SK-N-SH (cell line): ENCODE measurements around the gene FGF7. TPM values are rescaled to one million over a fixed set of nuclear protein-coding genes. Genes with fewer than 3 reads are reported as not detected.
"Not testable (repeated sequence)": the region's sequence is repeated elsewhere in the genome, so short reads cannot be mapped to it uniquely, and the experiment has no call there.

ENCODE experiments used
- CTCF ChIA-PET: fragments of 300-600, 350-600 bp; formaldehyde crosslinking; extraction: SDS; loops from one replicate; lab custom pipeline; 2021; lab: Yijun Ruan, JAX
- POLR2A ChIA-PET: fragments of 350-600 bp; sonication (Branson Sonifier 250); formaldehyde crosslinking; extraction: SDS; loops from one replicate; lab custom pipeline; 2020; ENCODE audit warnings: antibody characterized with exemption, inconsistent platforms; lab: Yijun Ruan, JAX
- DNase-seq: peaks from one replicate; pipeline ENCODE4 v3.0.0; 2012
- H2AFZ ChIP-seq: fragments of 200-600 bp; sonication (generic); 2 replicates; pipeline ENCODE4 v1.8.1; 2016; ENCODE audit warnings: antibody characterized with exemption, mild to moderate bottlenecking, low read depth
- H3F3A ChIP-seq: fragments of 200-600 bp; sonication (generic); replicated peaks from 2 replicates; pipeline ENCODE3; 2016; ENCODE audit warnings: antibody characterized with exemption, mild to moderate bottlenecking; ENCODE audit not compliant: insufficient read depth
- H3K27ac ChIP-seq, 2 experiments: fragments of 200-500 bp in 1 of 2; fragments of 200-600 bp in 1 of 2; sonication (Bioruptor generic) in 1 of 2; sonication (generic), shearing (Covaris generic) in 1 of 2; 2 replicates each; pipeline versions ENCODE4 v1.5.1 to v1.6.1; 2014 to 2016; ENCODE audit warnings: low read depth in 2 of 2, inconsistent platforms in 1 of 2, low read length in 1 of 2, mild to moderate bottlenecking in 1 of 2, mixed read lengths in 1 of 2
- H3K27me3 ChIP-seq: fragments of 200-600 bp; sonication (generic), shearing (Covaris generic); 2 replicates; pipeline ENCODE4 v1.6.1; 2016; ENCODE audit warnings: mixed run types; ENCODE audit not compliant: insufficient read depth
- H3K36me3 ChIP-seq, 2 experiments: fragments of 200-500 bp in 1 of 2; fragments of 200-600 bp in 1 of 2; sonication (Bioruptor generic) in 1 of 2; sonication (generic) in 1 of 2; replicated peaks in 1 of 2; 2 replicates each; pipeline versions ENCODE3 to v1.5.1; 2014 to 2016; ENCODE audit warnings: low read length in 1 of 2, mild to moderate bottlenecking in 1 of 2; ENCODE audit not compliant: insufficient read depth in 2 of 2, control insufficient read depth in 1 of 2
- H3K4me1 ChIP-seq, 2 experiments: fragments of 200-500 bp in 1 of 2; fragments of 200-600 bp in 1 of 2; sonication (Bioruptor generic) in 1 of 2; sonication (generic), shearing (Covaris generic) in 1 of 2; 2 replicates each; pipeline versions ENCODE4 v1.5.1 to v1.6.1; 2014 to 2016; ENCODE audit warnings: low read depth in 1 of 2, low read length in 1 of 2, mixed run types in 1 of 2; ENCODE audit not compliant: insufficient read depth in 2 of 2, control insufficient read depth in 1 of 2
- H3K4me2 ChIP-seq: fragments of 200-600 bp; sonication (generic), shearing (Covaris generic); 2 replicates; pipeline ENCODE4 v1.6.1; 2017; ENCODE audit warnings: mixed run types
- H3K4me3 ChIP-seq, 2 experiments: fragments of 200-500 bp in 1 of 2; fragments of 200-600 bp in 1 of 2; sonication (Bioruptor generic) in 1 of 2; sonication (generic), shearing (Covaris generic) in 1 of 2; 2 replicates each; pipeline versions ENCODE4 v1.5.1 to v1.8.1; 2014 to 2016; ENCODE audit warnings: low read depth in 2 of 2, inconsistent platforms in 1 of 2, low read length in 1 of 2, mild to moderate bottlenecking in 1 of 2, mixed read lengths in 1 of 2, moderate library complexity in 1 of 2
- H3K79me2 ChIP-seq: fragments of 200-600 bp; sonication (generic); 2 replicates; pipeline ENCODE4 v1.8.1; 2017; ENCODE audit warnings: mild to moderate bottlenecking; ENCODE audit not compliant: insufficient read depth
- H3K9ac ChIP-seq: fragments of 200-600 bp; sonication (generic); 2 replicates; pipeline ENCODE4 v1.6.1; 2017; ENCODE audit warnings: mixed run types
- H3K9me2 ChIP-seq: fragments of 200-600 bp; sonication (generic); 2 replicates; pipeline ENCODE4 v1.6.1; 2017; ENCODE audit warnings: mixed run types
- H3K9me3 ChIP-seq: fragments of 200-600 bp; sonication (generic); 2 replicates; pipeline ENCODE4 v1.6.1; 2017; ENCODE audit warnings: mixed run types, mild to moderate bottlenecking, moderate library complexity
- H4K20me1 ChIP-seq: fragments of 200-600 bp; sonication (generic); 2 replicates; pipeline ENCODE4 v1.6.1; 2017; ENCODE audit warnings: mild to moderate bottlenecking, mixed run types; ENCODE audit not compliant: insufficient read depth
- GABPA ChIP-seq: IDR thresholded peaks from 2 replicates; pipeline ENCODE4 v1.4.0; 2012; ENCODE audit warnings: low read depth, mild to moderate bottlenecking
- MEF2A ChIP-seq: IDR thresholded peaks from 2 replicates; pipeline ENCODE4 v1.4.0; 2012; ENCODE audit warnings: low read depth, borderline replicate concordance
- MXI1 ChIP-seq: IDR thresholded peaks from 2 replicates; pipeline ENCODE4 v1.6.1; 2012; ENCODE audit warnings: mild to moderate bottlenecking, low read depth, low read length, improper control_type of control experiment
- RCOR1 ChIP-seq: fragments of 150-350 bp; IDR thresholded peaks from 2 replicates; pipeline ENCODE4 v1.6.1; 2017; ENCODE audit warnings: antibody characterized with exemption, low read length
- REST ChIP-seq: IDR thresholded peaks from 2 replicates; pipeline ENCODE4 v1.6.1; 2012; ENCODE audit warnings: mild to moderate bottlenecking, low read depth, low read length, moderate library complexity
- SIN3A ChIP-seq: IDR thresholded peaks from 2 replicates; pipeline ENCODE4 v1.6.1; 2012; ENCODE audit warnings: low read depth, mild to moderate bottlenecking, low read length, moderate library complexity, borderline replicate concordance
- TAF1 ChIP-seq: IDR thresholded peaks from 2 replicates; pipeline ENCODE4 v1.6.1; 2012; ENCODE audit warnings: low read depth, mild to moderate bottlenecking, low read length, moderate library complexity, borderline replicate concordance
- TEAD4 ChIP-seq: IDR thresholded peaks from 2 replicates; pipeline ENCODE4 v1.4.0; 2012; ENCODE audit warnings: mild to moderate bottlenecking, borderline replicate concordance; ENCODE audit not compliant: insufficient read depth
- WGBS: methylation state at CpG from one replicate; pipeline ENCODE4 v1.1.6; 2017; ENCODE audit warnings: low lambda C conversion rate; 5-methylcytosine and 5-hydroxymethylcytosine counted together
- polyA plus RNA-seq, 3 experiments: library from polyadenylated mRNA; depleted of rRNA; stranded (reverse); fragments of >200 nt; gene quantifications; 2 replicates each; pipeline ENCODE4 v1.2.3, GENCODE V29; 2012
- TF ChIP-seq, protein P1 (sequence below): fragments of 150-350 bp; IDR thresholded peaks from 2 replicates; pipeline ENCODE4 v1.6.1; 2017; ENCODE audit warnings: antibody characterized with exemption, low read length, low read depth, borderline replicate concordance

Gene FGF7
- polyA plus RNA-seq, 1 of the 3 experiments (the other 2 are of a cell fraction): 0.25 TPM

DNA sequence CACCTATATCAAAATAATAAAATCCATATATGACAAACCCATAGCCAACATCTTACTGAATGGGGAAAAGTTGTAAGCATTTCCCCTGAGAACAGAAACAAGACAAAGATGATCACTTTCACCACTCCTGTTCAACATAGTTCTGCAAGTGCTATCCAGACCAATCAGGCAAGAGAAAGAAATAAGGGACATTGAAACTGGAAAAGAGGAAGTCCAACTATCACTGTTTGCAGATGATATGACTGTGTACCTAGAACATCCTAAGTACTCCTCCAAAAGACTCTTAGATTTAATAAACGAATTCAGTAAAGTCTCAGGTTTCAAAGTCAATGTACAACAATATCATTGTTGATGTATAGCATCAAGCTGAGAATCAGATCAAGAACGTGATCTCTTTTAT is 35.6 kb upstream of the FGF7 start:
- Histone ChIP-seq H3K4me2 (no peak overlapping the region), H3K9ac (no peak overlapping the region), H3K27me3 (no peaks in the 10 kb centered on the region), H3F3A (no peaks in the 10 kb centered on the region), H3K4me3 (no peak overlapping the region), H3K36me3 (no peaks in the 10 kb centered on the region), H3K9me3 (no peaks in the 10 kb centered on the region), H2AFZ (no peak overlapping the region), H4K20me1 (no peaks in the 10 kb centered on the region), H3K27ac (no peak overlapping the region), H3K9me2 (no peaks in the 10 kb centered on the region; the same call in 1 of the 2 replicates), H3K4me1 (no peaks in the 10 kb centered on the region), H3K79me2 (no peaks in the 10 kb centered on the region)
- TF ChIP-seq RCOR1 (no peak), SIN3A (no peak), MXI1 (no peak), GABPA (no peak)
- TF ChIP-seq, protein P1, sequence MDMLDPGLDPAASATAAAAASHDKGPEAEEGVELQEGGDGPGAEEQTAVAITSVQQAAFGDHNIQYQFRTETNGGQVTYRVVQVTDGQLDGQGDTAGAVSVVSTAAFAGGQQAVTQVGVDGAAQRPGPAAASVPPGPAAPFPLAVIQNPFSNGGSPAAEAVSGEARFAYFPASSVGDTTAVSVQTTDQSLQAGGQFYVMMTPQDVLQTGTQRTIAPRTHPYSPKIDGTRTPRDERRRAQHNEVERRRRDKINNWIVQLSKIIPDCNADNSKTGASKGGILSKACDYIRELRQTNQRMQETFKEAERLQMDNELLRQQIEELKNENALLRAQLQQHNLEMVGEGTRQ: no peak
- WGBS: 38% methylated on average over 2 of the region's 2 CpGs
- ChIA-PET POLR2A (no interaction called here), CTCF (no interaction called here)
- DNase-seq: no peak

- CTCF ChIA-PET, POLR2A ChIA-PET, DNase-seq, H3K9me2 ChIP-seq, H3K27ac ChIP-seq, H4K20me1 ChIP-seq, H3K9ac ChIP-seq, H3K4me1 ChIP-seq, H3K79me2 ChIP-seq, H3F3A ChIP-seq, H3K9me3 ChIP-seq, H3K36me3 ChIP-seq, H2AFZ ChIP-seq, H3K27me3 ChIP-seq, H3K4me2 ChIP-seq, H3K4me3 ChIP-seq: not testable (repeated sequence)
- 25% methylated on average over 5 of the region's 5 CpGs for WGBS
Observed at GRCh38 chr15:49402515-49403296, 20.3 kb upstream of the FGF7 start.

- no peak overlapping the region for H2AFZ ChIP-seq
- no peak overlapping the region for H3K4me3 ChIP-seq
- H3K27me3 ChIP-seq: no peaks in the 10 kb centered on the region
- ChIA-PET POLR2A (no interaction called here), CTCF (interaction anchor here (1.0 kb wide), 2 partner anchors 9 to 14 kb away, joined by 3 read pairs; no protein-coding TSS in a partner anchor)
- H3K9me3 ChIP-seq: no peaks in the 10 kb centered on the region
- no peaks in the 10 kb centered on the region for H3F3A ChIP-seq
- no peaks in the 10 kb centered on the region for H3K79me2 ChIP-seq
- H3K27ac ChIP-seq: no peak overlapping the region
- no peaks in the 10 kb centered on the region for H3K9me2 ChIP-seq
- no peaks in the 10 kb centered on the region for H4K20me1 ChIP-seq
- H3K4me1 ChIP-seq: peaks cover 0 to 3% of the 10 kb centered on the region in 2 experiments; a peak in 1 of 4 replicates
- no peaks in the 10 kb centered on the region for H3K36me3 ChIP-seq
- no peak overlapping the region for H3K9ac ChIP-seq
- H3K4me2 ChIP-seq: no peak overlapping the region
- WGBS: 83% methylated on average over 9 of the region's 17 CpGs
- TF ChIP-seq REST (no peak), TAF1 (no peak), MEF2A (no peak), TEAD4 (no peak)
- no peak for DNase-seq
Observed at GRCh38 chr15:49406352-49407118, 16.5 kb upstream of the FGF7 start.
